GM18507 (cell line): Measurements from ENCODE around the gene DOCK4.

Source experiments
- DNase-seq: peaks from one replicate; pipeline ENCODE4 v3.0.0; 2011; ENCODE audit warnings: low read depth; ENCODE audit not compliant: insufficient read length; ENCODE audit errors: extremely low spot score
- FAIRE-seq: peaks from 2 replicates; lab custom pipeline; 2011; peaks lifted over from hg19 to GRCh38; lab: Jason Lieb, UNC

Gene DOCK4

DNA sequence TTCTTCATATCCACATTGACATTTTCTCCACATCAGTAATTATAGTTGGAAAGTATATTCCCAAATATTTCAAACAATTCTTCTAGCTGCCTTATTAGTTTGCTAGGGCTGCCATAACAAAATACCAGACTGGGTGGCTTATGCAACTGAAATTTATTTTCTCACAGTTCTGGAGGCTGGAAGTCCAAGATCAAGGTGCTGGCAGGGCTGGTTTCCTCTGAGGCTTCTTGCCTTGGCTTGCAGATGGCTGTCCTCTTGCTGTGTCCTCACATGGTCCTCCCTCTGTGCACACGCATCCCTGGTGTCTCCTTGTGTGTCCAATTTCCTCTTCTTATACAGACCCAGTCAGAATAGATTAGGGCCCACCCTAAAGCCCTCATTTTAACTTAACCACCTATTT is 34.5 kb downstream of the DOCK4 start:
- DNase-seq (no peak), FAIRE-seq (no peak)

DNA sequence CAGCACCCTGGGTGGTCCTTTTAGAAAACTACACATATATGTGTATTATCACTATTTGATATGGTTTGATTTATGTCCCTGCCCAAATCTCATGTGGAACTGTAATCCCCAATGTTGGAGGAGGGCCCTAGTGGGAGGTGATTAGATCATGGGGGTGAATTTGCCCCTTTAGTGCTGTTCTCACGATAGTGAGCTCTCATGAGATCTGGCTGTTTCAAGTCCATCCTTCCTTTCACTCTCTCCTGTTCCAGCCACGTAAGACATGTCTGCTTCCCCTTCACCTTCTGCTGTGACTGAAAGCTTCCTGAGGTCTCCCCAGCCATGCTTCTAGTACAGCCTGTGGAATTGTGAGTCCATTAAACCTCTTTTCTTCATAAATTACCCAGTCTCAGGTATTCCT is 37.3 kb downstream of the DOCK4 start:
- no peak for FAIRE-seq
- DNase-seq: no peak

DNA sequence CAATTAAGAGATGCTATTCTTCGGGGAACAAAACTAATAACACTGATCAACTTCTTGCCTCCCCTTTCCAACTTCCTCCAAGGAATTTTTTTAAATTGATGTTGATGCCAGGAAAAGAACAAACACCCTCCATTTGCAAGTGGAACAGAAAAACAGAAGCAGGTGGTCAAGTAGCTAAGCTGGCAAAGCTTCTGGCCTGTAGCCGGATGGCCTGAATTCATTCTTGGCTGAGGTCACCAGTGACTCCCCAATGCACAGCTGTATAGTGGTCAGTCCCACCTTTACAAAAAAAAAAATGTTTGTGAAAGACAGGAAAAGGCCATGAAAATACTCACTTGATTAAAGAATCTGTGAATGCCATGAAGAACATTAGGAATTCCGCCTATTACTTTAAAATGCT is 39.1 kb downstream of the DOCK4 start:
- FAIRE-seq (no peak), DNase-seq (no peak)

DNA sequence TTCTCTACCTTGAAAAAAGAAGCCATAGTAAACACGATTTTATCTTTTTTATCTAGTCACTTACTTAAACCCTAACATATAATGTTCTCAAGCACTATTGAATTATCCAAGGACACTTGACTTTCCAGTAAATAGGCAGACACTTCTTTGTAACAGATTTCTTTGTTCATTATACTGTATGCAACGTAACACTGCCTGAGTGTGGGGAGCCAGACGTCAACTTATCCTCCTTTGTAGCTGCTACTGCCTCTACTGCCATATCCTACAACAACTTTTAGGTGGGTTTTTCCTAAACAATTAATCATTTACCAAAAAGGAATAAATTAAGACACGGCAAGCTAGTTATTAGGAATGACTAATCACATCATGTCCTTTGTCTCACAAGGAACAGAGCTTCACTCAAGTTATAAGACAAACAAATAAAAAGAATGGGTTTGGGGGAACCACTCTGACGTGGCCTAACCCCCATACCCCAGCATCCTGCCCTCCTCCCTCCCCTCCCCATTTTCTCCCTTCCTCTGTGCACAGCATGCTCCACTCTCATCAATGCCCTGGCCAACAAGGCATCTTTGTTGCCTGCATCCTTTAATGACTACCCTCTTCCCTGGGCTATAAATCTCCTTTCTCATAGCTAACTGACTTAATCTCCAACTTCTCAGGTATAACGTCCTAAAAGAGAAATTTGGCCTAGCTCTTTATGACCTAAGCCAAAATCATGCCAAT is 43.3 kb downstream of the DOCK4 start:
- no peak for FAIRE-seq

DNA sequence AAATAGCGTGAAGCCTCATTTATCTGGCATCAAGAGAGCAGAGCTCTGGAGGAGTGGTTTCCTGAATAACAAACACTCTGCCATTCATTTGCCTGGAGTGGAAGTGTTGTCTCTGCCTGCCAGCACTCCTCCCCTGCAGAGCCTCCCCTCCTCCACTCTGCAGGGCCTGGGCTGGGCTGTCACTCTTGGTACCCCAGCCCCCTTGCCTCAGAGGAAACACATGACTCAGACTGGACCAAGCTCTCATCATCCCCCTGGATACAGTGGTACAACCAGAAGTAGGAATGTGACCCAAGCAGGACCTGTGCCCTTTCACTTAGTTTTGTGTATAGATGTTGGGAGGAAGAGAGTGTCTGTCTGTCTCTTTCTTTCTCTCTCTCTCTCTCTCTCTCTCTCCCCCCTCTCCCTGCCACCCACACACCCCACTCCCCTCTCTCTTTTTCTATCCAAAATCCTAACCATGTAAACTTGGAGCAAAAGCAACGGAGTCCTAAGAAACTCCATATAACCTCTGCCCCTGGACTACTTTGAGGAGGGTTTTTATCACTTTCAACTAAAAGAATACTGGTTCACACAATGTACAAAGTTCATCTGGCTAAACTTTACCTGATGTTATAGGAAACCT is 43.9 kb downstream of the DOCK4 start:
- DNase-seq (no peak), FAIRE-seq (no peak)

More for the DNA sequence above, 43.3 kb downstream of the DOCK4 start:
- DNase-seq: no peak

DNA sequence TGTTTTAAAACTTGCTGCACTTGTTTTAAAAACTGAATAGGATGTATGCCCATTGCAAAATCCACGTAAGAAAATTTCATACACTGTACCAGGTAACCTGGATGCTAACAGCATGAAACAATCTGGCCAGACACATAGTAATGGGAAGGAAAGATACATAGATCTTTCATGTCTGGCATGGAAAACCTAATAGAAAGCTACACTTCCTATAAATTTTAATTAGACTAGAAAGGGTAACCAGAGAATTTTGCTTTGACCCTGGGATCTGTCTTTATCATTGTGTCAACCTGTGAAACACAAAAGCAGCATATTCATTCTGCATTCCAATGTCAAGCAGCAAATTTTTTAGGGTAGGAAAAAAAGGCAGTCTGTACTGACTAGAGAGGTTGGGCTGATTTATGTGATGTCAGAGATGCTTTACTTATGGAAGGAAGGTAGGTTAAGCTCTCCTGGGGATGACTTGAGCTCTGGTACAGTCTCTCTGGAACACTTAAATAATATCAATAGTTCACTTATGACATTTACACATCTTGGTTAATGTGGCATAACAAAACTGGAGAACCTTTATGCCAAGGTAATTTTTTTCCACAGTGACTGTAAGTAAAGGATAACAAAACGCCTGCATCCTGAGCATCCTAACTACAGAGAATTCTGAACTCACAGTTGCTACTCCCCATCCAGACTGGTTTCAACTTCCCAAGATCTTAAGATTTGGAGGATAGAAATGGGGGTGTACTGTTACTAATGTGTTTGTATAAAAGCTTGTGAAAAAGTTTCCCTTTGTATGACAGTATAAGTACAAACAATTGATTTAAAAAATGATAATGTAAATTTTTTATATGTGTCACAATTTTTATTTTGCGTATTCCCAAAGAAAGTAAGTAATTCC is 44.7 kb downstream of the DOCK4 start:
- FAIRE-seq (no peak), DNase-seq (no peak)

DNA sequence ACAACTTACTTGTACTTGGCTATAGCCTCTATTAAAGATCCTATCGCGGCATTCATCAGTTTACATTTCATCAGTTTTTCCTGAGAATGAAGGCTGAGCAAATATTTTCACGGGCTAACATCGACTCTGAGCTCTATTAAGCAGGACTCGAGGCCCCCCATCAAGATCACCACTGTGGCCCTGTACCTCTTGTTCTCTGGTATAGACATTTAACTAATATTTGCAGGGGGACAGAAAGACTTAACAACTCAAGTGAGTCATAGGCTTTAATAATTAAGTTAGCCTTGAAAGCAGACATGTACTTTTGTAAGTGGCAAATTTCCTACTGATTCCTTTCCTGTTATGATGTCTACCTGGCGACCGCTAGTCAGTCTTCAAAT is 45.4 kb downstream of the DOCK4 start:
- DNase-seq: no peak
- no peak for FAIRE-seq

DNA sequence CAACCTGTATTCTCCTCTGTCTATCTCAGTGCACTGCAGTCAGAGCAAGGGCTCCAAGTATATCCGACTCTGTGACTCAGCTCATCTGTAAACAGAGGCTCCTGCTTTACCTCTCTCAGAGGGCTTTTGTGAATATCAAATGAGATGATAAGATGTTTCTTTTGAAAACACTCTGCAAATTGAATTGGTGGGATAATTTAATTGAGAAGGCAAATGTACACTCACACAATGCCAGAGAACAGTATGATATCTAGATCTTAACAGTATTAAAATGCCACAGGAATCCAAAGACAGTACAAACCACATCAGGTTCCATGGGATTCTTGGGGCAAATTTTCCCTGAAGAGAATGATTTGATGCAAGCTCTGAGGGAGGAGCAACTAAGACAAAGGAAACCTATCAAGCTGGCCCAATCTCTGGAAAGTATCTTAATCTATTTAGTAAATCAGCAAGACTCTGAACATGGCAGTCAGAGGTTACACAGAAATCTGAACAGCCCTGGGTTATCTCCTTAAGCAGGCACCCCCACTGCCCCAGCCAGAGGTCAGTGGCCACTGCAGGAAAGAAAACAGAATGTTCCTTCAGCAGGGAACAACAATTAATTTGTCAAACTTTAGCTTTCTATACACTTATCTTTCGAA is 45.9 kb downstream of the DOCK4 start:
- FAIRE-seq (no peak), DNase-seq (no peak)

DNA sequence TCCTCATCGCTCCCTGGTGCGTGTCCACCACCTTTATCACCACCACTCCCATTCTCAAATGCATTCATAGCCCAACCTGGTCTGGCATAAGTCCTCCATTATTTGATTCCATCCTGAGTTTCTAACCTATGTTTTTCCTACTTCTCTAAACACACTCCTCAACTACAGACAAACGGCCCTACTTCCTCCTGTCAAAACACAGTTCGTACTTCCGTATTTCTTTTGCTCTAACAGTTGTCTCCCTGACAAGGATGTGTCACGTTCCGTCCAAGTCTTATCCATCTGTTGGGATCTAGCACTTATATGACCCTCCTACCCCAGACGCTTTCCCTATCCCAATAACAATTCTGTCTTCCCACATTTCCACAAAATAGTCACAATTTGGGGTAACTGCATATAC is 46.8 kb downstream of the DOCK4 start:
- no peak for DNase-seq
- FAIRE-seq: no peak

DNA sequence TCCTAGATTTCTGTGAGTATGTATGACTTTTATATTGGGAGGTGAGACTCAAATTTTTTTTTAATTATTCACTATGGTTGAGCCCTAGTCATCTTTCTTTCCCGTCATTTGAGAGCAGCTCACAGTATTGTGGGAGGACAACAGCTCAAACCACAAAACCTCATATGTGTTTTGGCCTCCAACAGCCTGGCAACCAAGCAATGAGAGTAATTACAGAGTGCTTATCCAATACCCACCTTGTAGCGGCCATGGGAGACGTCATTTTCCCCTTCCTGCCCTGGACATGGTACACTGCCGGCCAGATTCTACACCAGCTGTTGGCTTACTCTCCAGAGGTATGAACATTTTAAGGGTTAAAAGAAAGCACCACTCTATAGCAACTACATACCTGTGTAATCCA is 49.1 kb downstream of the DOCK4 start:
- DNase-seq (no peak), FAIRE-seq (no peak)

DNA sequence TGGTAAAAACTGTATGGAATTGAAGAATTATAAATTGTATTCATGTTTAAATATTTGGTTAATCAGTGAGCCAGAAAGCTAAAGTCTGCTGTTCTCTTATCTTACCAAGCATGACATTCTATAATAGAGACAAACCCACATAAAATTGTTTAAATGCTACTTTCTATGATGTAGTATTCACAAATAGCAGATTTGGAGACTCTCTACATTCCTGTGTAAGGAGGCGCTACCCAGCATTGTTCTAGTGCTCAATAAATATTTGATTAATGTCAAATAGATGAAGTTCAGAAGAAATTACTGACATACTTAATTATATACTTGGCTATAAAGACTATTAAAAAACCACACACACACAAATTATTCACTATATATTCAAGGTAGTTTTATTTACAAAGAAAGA is 49.8 kb downstream of the DOCK4 start:
- FAIRE-seq (no peak), DNase-seq (no peak)

DNA sequence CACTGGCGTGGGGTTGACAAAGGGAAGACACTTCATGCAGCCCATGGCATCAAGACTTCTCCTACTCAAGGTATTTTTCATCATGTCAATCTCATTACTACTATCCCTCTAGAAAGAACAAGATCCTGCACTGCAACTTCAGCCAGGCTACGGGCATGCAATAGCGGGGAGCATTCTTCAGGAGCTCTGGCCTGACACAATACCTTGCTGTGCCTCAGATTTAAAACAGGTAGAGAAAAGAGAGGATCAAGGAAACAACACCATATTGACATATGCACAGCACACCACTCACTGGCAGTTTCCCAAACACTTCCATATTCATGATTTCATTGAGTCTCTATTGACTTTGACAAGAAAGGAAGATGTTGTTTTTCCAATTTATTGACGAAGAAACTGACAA is 51.5 kb downstream of the DOCK4 start:
- DNase-seq: no peak

DNA sequence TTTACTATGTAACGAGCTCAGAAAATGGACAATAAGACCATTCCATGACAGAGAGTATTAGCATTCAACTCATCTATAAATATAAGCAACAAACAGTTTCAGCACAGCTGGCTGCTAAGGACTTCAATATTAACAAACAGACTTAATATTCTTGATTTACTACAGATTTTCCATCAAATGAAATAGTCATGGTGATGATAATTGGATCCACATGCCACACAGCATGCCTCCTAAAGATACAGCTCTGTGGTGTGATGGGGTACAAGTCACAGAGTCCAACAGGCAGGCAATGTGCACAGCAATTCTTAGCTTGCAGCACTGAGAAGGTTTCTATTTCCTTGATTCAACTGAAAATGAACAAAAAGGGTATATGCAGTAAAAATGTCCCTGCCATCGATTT is 54.0 kb downstream of the DOCK4 start:
- FAIRE-seq: no peak
- no peak for DNase-seq

More for the DNA sequence above, 51.5 kb downstream of the DOCK4 start:
- FAIRE-seq: no peak

DNA sequence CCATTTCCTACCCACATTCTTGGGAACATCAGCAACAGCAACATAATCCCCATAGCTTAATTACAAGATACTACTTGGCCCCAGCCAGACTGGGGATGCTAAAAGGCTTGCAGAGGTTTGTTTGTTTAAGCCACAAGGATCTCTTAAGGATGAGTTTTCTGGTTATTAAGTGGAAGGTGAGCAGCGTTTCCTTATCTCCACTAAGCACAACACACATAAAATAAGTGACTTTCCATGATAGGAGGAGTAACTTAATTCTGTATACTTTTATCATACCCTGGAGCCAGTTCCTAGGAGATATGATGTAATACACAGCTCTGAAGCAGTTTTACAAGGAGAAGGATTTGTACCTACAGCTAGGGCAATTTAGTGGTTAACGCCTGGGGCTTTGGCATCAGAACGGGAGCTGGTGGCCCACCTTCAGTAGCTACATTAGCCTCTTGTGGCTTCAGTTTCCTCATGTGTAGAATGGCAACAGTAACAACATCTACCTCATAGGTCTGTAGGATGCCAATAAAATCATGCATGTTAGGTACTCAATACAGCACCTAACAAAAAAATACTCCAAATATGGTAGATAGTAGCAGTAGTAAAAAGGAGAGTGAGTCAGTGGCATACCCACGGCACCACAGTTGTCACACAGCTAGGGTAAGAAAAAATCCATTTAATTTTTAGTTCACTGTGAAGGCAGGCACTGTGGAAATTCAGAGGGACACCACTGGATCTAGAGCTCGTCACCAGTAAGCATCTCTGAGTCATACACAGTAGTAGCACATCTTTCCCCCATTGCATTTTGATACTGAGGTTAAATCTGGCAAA is 55.2 kb downstream of the DOCK4 start:
- FAIRE-seq (no peak), DNase-seq (no peak)

DNA sequence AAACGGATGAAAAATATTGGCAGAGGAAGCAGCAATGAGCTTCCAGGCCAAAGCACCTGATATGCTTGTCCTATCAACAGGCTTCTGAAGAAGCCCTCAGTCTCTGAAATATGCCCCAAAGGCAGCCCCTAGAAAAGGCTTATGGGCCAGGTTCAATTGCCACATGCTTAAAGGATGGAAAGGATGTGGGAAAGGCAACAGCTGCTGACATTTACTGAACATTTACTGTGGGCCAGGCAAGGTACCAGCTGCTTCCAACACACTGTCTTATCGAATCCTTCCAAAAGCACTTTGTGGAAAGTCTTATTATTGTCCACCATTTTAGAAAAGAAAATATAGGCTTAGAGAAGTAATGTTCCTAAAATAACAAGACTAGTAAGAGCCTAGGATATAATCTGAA is 56.5 kb downstream of the DOCK4 start:
- FAIRE-seq: no peak
- no peak for DNase-seq

DNA sequence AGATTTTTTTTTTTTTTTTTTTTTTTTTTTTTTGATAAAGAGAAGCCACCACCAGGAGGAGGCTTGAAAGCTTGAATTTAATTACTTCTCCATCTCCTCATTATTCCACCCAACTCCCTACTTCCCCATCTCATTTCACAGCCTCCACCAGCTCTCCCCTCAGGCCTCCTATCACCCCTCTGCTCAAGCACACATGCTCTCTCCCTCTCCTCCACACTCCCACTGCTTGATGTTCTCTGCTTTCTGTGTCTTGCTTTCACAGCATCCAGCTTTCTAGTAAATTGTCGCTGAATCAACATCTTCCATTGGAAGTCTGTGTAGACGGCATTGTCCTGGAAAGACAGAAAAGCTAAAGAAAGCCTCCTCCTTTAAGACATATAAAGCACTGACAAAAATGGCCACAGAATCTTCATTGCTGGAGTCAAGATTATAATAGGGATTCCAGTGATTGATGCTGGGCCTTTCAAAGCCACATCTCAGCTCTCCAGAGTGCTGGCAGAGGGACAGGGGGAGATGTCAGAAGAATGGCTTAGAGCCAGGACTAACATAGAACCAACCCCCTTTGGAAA is 58.3 kb downstream of the DOCK4 start:
- DNase-seq (no peak), FAIRE-seq (no peak)

DNA sequence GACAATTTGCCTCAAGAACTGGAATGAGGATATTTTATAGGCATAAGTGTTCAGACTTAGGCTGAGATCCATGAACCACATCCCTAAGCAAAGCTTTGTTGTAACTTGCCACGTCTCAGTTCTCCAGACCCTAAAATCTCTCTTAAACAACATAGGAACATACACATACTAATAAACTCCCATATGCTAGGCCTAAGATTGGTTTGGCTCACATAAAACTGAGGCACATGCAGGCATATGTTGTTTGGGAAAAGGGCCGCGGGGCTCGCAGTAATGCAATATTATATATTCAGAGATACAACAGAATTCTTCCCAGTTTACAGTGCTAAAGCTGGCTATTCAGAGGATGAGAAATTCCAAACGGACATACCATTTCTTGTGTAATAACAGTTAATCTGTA is 61.0 kb downstream of the DOCK4 start:
- no peak for FAIRE-seq
- no peak for DNase-seq

DNA sequence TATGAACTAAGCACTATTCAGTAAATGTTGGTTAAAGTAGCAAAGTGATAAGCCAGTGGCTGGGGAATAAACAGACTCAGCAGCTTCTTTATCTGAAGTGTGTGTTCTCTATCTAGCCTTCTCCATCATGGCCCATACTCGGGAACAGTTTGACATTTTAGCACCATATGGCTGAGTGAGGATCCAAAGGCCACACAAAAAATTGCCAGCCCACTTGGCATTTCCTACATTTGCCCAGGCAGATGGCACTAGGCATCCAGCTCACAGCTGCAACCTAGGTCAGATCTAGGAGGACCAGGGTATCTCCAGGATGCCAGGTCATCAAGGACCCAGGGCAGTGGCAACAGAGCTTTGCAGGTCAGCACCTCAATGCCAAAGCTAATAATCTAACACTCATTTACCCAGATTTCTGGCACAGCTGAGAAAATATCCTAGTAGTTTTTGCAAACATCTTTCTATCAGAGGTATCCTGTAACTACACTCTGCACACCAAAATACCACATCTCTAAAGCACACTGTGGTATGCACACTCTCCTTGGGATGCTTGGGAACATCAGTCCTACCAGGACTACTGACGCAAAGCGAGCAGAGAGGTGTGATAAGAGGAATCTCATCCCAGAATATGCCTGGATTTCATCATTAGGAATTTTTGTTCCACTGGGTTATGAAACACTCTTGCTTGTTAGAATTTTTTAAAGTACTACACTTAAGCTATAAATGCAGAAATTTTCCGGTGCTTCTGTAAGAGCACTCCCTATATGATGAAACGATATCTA is 61.7 kb downstream of the DOCK4 start:
- FAIRE-seq (no peak), DNase-seq (no peak)
